K562 (cell line): ENCODE results near the gene F11R. TPM values are rescaled to one million over a fixed set of nuclear protein-coding genes. Genes with fewer than 3 reads are reported as not detected.

Source experiments
- CBX2 ChIP-seq: fragments of 200-600 bp; sonication (generic); IDR thresholded peaks from one replicate; pipeline ENCODE4 v1.6.1; 2012; ENCODE audit warnings: mild to moderate bottlenecking, low read length, inconsistent platforms; ENCODE audit not compliant: insufficient read depth, poor library complexity, severe bottlenecking
- CEBPG ChIP-seq, 3 experiments: fragments of 200-800 bp in 1 of 3; sonication (Bioruptor generic) in 1 of 3; sonication (generic) in 1 of 3; formaldehyde crosslinking in 1 of 3; IDR thresholded peaks in 2 of 3; conservative IDR thresholded peaks in 1 of 3; 2 replicates each; pipeline versions ENCODE4 v1.6.1 to v1.8.0; 2016 to 2022; ENCODE audit warnings: missing compliant biosample characterization in 2 of 3, missing genetic modification characterization in 2 of 3, mild to moderate bottlenecking in 1 of 3, missing genetic modification reagents in 1 of 3
- CTBP1 ChIP-seq: fragments of 450-650 bp; IDR thresholded peaks from 2 replicates; pipeline ENCODE4 v1.6.1; 2016; ENCODE audit warnings: borderline replicate concordance
- ELF2 ChIP-seq: fragments of 250-450 bp; sonication (Bioruptor Pico); IDR thresholded peaks from 2 replicates; pipeline ENCODE4 v1.5.0; 2021; ENCODE audit warnings: mild to moderate bottlenecking
- ELK1 ChIP-seq: sonication (generic); formaldehyde crosslinking; IDR thresholded peaks from 2 replicates; pipeline ENCODE4 v1.8.1; 2022; ENCODE audit warnings: missing genetic modification reagents
- ETV5 ChIP-seq: sonication (generic); formaldehyde crosslinking; IDR thresholded peaks from 2 replicates; pipeline ENCODE4 v1.4.0; 2020; ENCODE audit warnings: low read depth, mild to moderate bottlenecking, missing genetic modification reagents
- FOXJ3 ChIP-seq: sonication (generic); formaldehyde crosslinking; IDR thresholded peaks from 2 replicates; pipeline ENCODE4 v1.4.0; 2020; ENCODE audit warnings: mild to moderate bottlenecking, missing genetic modification reagents
- HCFC1 ChIP-seq: IDR thresholded peaks from 2 replicates; pipeline ENCODE4 v1.6.1; 2012; ENCODE audit warnings: low read depth, low read length, improper control_type of control experiment
- MAX ChIP-seq: sonication (generic); formaldehyde crosslinking; IDR thresholded peaks from 2 replicates; pipeline ENCODE4 v1.9.0; 2022; ENCODE audit warnings: mild to moderate bottlenecking, missing genetic modification reagents
- ZEB2 ChIP-seq: fragments of 450-650 bp; IDR thresholded peaks from 2 replicates; pipeline ENCODE4 v1.6.1; 2016
- ZNF347 ChIP-seq: fragments of 450-650 bp; formaldehyde crosslinking; IDR thresholded peaks from 2 replicates; pipeline ENCODE4 v1.4.0; 2020; ENCODE audit warnings: low read depth, mild to moderate bottlenecking, moderate library complexity
- ZNF395 ChIP-seq: fragments of 200-800 bp; sonication (Bioruptor generic); IDR thresholded peaks from 2 replicates; pipeline ENCODE4 v1.6.1; 2017; ENCODE audit warnings: missing genetic modification characterization, missing compliant biosample characterization
- ZNF436 ChIP-seq: fragments of 250-450, 450-650 bp; sonication (Bioruptor Pico); formaldehyde crosslinking; IDR thresholded peaks from 2 replicates; pipeline ENCODE4 v1.7.0; 2020; ENCODE audit warnings: mild to moderate bottlenecking
- ZNF586 ChIP-seq: fragments of 450-650 bp; formaldehyde crosslinking; conservative IDR thresholded peaks from 2 replicates; pipeline ENCODE4 v1.4.0; 2020; ENCODE audit warnings: mild to moderate bottlenecking, moderate library complexity
- polyA plus RNA-seq, 8 experiments: library from polyadenylated mRNA; depleted of rRNA in 4 of 8; stranded (reverse) in 5 of 8; unstranded in 3 of 8; fragments of >200 nt; fragmentation: Nextera tagmentation in 2 of 8; fragmentation: Illumina TruSeq in 1 of 8; extraction: Ambion mirVana in 2 of 8; extraction: Trizol in 1 of 8; gene quantifications; 2 replicates each; pipeline versions ENCODE4 v1.2.1 to v1.2.3, GENCODE V29; 2011 to 2014; ENCODE audit warnings: inconsistent platforms in 1 of 8, missing spikeins in 1 of 8
- total RNA-seq, 7 experiments: library from RNA; depleted of rRNA in 6 of 7; stranded (reverse); fragments of >200 nt in 6 of 7; fragmentation: Illumina TruSeq in 2 of 7; extraction: Trizol in 2 of 7; gene quantifications; 2 replicates each; pipeline versions ENCODE4 v1.2.1 to v1.2.3, GENCODE V29; 2011 to 2021; ENCODE audit warnings: low replicate concordance in 1 of 7
- TF ChIP-seq, protein P1 (sequence below): sonication (generic); formaldehyde crosslinking; IDR thresholded peaks from 2 replicates; pipeline ENCODE4 v1.9.0; 2022; ENCODE audit warnings: mild to moderate bottlenecking, missing genetic modification reagents
- TF ChIP-seq, protein P2 (sequence below): fragments of 450-650 bp; conservative IDR thresholded peaks from 2 replicates; pipeline ENCODE4 v1.6.1; 2016; ENCODE audit warnings: missing genetic modification characterization, low read depth, mild to moderate bottlenecking, control low read depth, missing compliant biosample characterization
- TF ChIP-seq, protein P3 (sequence below): fragments of 250-450 bp; sonication (Bioruptor Pico); IDR thresholded peaks from 2 replicates; pipeline ENCODE4 v1.4.0; 2020
- TF ChIP-seq, protein P4 (sequence below): fragments of 250-450 bp; sonication (Bioruptor Pico); IDR thresholded peaks from 2 replicates; pipeline ENCODE4 v1.8.0; 2022; ENCODE audit warnings: moderate library complexity, mild to moderate bottlenecking, inconsistent platforms

Gene F11R
- total and polyA plus RNA-seq, 9 of the 15 experiments (the other 6 are each of a cell fraction or from before 2014, with no cell fraction given) = 27.4 to 187 (median 52.5) TPM

DNA sequence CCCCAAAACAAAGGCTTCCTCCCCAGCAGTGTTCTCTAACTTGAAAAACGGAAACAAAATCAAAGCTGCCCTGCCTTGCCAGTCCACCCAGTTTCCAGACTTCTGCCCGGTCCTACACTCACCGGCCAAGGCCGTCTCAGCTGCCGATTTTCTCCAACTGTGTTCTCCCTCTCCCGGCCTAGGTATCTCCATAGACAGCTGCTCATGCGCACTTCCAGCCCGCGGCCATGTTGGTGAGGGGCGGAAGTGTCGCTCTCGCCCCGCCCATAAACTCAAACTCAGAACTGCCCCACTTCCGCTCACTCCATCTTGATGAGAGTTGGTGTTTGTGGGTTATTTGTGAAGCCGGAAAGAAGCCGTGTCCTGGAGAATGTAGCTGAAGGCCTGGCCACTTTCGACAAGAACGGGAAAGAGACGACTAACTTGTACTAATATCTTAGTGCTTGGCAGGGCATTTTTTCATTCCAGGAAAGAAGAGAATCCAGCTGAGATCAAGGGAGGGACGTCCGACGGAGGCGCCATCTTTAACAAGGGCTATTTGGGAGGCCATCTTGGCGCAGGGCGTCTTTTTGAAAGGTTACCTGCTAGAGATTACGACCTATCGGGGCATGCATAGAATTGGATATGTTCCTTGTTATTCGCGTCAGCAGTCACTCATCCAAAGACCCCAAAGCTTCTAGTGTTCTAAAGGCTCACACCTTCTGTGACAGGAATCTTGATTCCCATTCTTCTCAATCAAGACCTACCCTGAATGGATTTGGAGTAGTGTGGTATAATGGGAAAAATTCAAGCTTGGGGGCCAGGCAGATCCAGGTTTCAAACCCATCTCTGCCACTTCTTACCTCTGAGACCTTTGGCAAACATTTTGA, 25.0 kb upstream of the F11R start, which contains the start of gene USF1 (continued):
- TF ChIP-seq, protein P1, sequence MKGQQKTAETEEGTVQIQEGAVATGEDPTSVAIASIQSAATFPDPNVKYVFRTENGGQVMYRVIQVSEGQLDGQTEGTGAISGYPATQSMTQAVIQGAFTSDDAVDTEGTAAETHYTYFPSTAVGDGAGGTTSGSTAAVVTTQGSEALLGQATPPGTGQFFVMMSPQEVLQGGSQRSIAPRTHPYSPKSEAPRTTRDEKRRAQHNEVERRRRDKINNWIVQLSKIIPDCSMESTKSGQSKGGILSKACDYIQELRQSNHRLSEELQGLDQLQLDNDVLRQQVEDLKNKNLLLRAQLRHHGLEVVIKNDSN (CRISPR knock-in tag) = no peak
- no peak for TF ChIP-seq FOXJ3 (CRISPR knock-in tag)
- TF ChIP-seq ELK1 (CRISPR knock-in tag) = no peak
- no peak for TF ChIP-seq CEBPG (CRISPR knock-in tag; IDR thresholded peaks at IDR 0.05)
- TF ChIP-seq CEBPG (tag; conservative IDR thresholded peaks at IDR 0.05 in 1 of 2, IDR thresholded peaks at IDR 0.05 in 1 of 2) = no peak
- TF ChIP-seq MAX (CRISPR knock-in tag) = no peak; the same call in 1 of the 2 replicates
- peak; percentile 80 for TF ChIP-seq ELF2 (CRISPR knock-in tag)
- TF ChIP-seq ZNF436 (CRISPR knock-in tag) = no peak
- TF ChIP-seq ZEB2 = no peak
- TF ChIP-seq ZNF586 (CRISPR knock-in tag) = no peak
- TF ChIP-seq, protein P2, sequence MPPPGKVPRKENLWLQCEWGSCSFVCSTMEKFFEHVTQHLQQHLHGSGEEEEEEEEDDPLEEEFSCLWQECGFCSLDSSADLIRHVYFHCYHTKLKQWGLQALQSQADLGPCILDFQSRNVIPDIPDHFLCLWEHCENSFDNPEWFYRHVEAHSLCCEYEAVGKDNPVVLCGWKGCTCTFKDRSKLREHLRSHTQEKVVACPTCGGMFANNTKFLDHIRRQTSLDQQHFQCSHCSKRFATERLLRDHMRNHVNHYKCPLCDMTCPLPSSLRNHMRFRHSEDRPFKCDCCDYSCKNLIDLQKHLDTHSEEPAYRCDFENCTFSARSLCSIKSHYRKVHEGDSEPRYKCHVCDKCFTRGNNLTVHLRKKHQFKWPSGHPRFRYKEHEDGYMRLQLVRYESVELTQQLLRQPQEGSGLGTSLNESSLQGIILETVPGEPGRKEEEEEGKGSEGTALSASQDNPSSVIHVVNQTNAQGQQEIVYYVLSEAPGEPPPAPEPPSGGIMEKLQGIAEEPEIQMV (tag) = 0 out of 2 replicates have a peak, but pooled peaks have one; percentile 30
- peak; percentile 85 for TF ChIP-seq HCFC1
- TF ChIP-seq ZNF395 (CRISPR knock-in tag) = peak; percentile 95
- TF ChIP-seq, protein P3, sequence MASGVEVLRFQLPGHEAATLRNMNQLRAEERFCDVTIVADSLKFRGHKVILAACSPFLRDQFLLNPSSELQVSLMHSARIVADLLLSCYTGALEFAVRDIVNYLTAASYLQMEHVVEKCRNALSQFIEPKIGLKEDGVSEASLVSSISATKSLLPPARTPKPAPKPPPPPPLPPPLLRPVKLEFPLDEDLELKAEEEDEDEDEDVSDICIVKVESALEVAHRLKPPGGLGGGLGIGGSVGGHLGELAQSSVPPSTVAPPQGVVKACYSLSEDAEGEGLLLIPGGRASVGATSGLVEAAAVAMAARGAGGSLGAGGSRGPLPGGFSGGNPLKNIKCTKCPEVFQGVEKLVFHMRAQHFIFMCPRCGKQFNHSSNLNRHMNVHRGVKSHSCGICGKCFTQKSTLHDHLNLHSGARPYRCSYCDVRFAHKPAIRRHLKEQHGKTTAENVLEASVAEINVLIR (CRISPR knock-in tag) = 0 out of 2 replicates have a peak, but pooled peaks have one; percentile 6
- TF ChIP-seq ZNF347 (CRISPR knock-in tag) = no peak
- TF ChIP-seq, protein P4, sequence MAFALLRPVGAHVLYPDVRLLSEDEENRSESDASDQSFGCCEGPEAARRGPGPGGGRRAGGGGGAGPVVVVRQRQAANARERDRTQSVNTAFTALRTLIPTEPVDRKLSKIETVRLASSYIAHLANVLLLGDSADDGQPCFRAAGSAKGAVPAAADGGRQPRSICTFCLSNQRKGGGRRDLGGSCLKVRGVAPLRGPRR (CRISPR knock-in tag) = no peak
- TF ChIP-seq CTBP1 = peak; percentile 54; the same call in 1 of the 2 replicates
- peak; percentile 64; the same call in 1 of the 2 replicates for TF ChIP-seq ETV5 (CRISPR knock-in tag)
- no peak for TF ChIP-seq CBX2
